ENCODE results near the gene SDHAF4. TPM values are rescaled to one million over a fixed set of nuclear protein-coding genes. Genes with fewer than 3 reads are reported as not detected.

SDHAF4 gene
- total RNA-seq (7.0 TPM), polyA plus RNA-seq (1 to 10 TPM; 7.1 to 8.1 (median 7.4) TPM)

DNA sequence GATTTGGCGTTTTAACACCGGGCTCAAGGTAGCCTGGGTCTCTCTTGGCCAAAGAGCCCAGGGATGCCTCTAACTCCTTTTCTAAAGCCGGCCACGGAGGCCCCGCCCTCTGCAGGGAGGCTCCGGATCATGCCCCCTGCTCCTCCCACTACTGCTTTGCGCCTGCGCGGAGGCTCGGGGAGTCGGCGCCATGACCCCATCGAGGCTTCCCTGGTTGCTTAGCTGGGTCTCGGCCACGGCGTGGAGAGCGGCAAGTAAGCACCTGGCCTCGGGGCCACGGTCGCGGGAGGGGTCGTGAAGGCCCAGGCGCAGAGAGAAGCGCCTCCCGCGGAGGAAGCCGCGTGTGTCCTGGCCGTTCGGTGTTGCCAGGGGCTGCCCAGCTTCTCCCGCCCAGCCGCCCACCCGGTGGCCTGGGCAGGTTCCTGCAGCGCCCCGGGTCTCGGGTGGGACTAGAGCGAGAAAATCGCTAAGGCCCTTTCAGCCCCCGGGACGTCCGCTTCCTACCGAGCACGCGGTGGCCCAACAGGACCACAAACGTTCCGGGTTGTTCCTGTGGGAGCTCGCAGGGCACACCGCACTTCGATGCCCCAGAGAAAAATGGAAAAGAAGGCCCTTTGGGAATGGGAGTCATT is at the start of gene SDHAF4:
SDHAF4 (plus strand) TSS at position 180 of the 632 bp plus-strand sequence; CDS start at position 191, 11 bp downstream.
- Mint-ChIP-seq H3K27ac (peak within 1 kb of the TSS; percentile 70 to 91 (median 85)), H3K36me3 (no peaks in the 10 kb centered on the region), H3K27me3 (no peaks in the 10 kb centered on the region), H3K9me3 (no peaks in the 10 kb centered on the region), H3K4me1 (peaks cover 9 to 30% (median 18%) of the 10 kb centered on the region in 4 donors), H3K4me3 (peak within 1 kb of the TSS; percentile 86 to 95 (median 91))
- ATAC-seq (ENCODE audit: low read depth in 2 of 2) (peak; percentile 99), DNase-seq (peak; percentile 91 to 94 (median 93))
- H3K9me3 ChIP-seq (ENCODE audit: control insufficient read depth in 2 of 2, low read length in 2 of 2) = no peaks in the 10 kb centered on the region
- no peaks in the 10 kb centered on the region for H3K27me3 ChIP-seq (ENCODE audit: control insufficient read depth, insufficient read depth, low read length)
- H3K4me3 ChIP-seq (ENCODE audit: low read depth, low read length) = peak within 1 kb of the TSS; percentile 86
- peaks cover 14% of the 10 kb centered on the region for H3K4me1 ChIP-seq (ENCODE audit: control insufficient read depth, insufficient read depth, low read length, poor library complexity, severe bottlenecking)
- no peaks in the 10 kb centered on the region for H3K36me3 ChIP-seq (ENCODE audit: control insufficient read depth, insufficient read depth, low read length)
- peak within 1 kb of the TSS; percentile 79 for H3K27ac ChIP-seq (ENCODE audit: insufficient read depth, low read length, poor library complexity, severe bottlenecking)

- H3K4me1 Mint-ChIP-seq = peaks cover 0 to 5% (median 4%) of the 10 kb centered on the region in 4 donors
- no peaks in the 10 kb centered on the region for H3K9me3 ChIP-seq (ENCODE audit: control insufficient read depth in 2 of 2, low read length in 2 of 2)
- no peaks in the 10 kb centered on the region for H3K9me3 Mint-ChIP-seq
- H3K36me3 Mint-ChIP-seq = no peaks in the 10 kb centered on the region
- no peak overlapping the region for H3K27ac Mint-ChIP-seq
- H3K36me3 ChIP-seq (ENCODE audit: control insufficient read depth, insufficient read depth, low read length) = peaks cover under 1% of the 10 kb centered on the region
- H3K27ac ChIP-seq (ENCODE audit: insufficient read depth, low read length, poor library complexity, severe bottlenecking) = no peak overlapping the region
- no peak overlapping the region for H3K4me3 Mint-ChIP-seq
- H3K4me1 ChIP-seq (ENCODE audit: control insufficient read depth, insufficient read depth, low read length, poor library complexity, severe bottlenecking) = no peaks in the 10 kb centered on the region
- H3K27me3 Mint-ChIP-seq = no peaks in the 10 kb centered on the region
- no peak for DNase-seq
- ATAC-seq (ENCODE audit: low read depth in 2 of 2) = no peak
- H3K4me3 ChIP-seq (ENCODE audit: low read depth, low read length) = no peak overlapping the region
- H3K27me3 ChIP-seq (ENCODE audit: control insufficient read depth, insufficient read depth, low read length) = no peaks in the 10 kb centered on the region
Observed at GRCh38 chr6:70518723-70519122, 48.0 kb upstream of the SDHAF4 start.

DNA sequence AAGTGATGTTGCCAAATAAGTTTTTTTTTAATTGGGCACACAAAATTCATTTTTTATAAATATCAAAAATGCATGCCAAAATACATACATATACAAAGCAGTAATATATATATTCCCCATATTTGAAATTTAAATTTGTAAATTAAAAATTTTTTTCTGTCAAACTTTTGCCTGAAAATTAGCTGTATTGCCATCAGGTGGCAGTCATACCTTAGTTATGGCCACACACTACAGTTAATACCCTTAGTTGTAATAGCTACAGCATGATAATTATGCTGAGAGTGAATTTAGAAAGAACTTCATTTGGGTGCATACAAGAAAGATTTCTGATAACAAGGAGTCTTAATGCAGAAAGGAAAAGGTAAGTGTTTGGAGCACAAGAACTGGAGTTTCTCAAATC is 46.2 kb upstream of the SDHAF4 start:
- Mint-ChIP-seq H3K27ac (no peak overlapping the region), H3K4me1 (peaks cover 0 to 5% (median 4%) of the 10 kb centered on the region in 4 donors), H3K9me3 (no peaks in the 10 kb centered on the region), H3K27me3 (no peaks in the 10 kb centered on the region), H3K36me3 (peaks cover 10% of the 10 kb centered on the region), H3K4me3 (no peak overlapping the region)
- Histone ChIP-seq H3K36me3 (ENCODE audit: control insufficient read depth, insufficient read depth, low read length) (peaks cover 2% of the 10 kb centered on the region), H3K27ac (ENCODE audit: insufficient read depth, low read length, poor library complexity, severe bottlenecking) (no peak overlapping the region), H3K4me1 (ENCODE audit: control insufficient read depth, insufficient read depth, low read length, poor library complexity, severe bottlenecking) (no peaks in the 10 kb centered on the region), H3K9me3 (ENCODE audit: control insufficient read depth in 2 of 2, low read length in 2 of 2) (no peaks in the 10 kb centered on the region), H3K4me3 (ENCODE audit: low read depth, low read length) (no peak overlapping the region), H3K27me3 (ENCODE audit: control insufficient read depth, insufficient read depth, low read length) (no peaks in the 10 kb centered on the region)
- ATAC-seq (ENCODE audit: low read depth in 2 of 2) (no peak), DNase-seq (peak in 2 of 3 donors; percentile 28 to 45)

DNA sequence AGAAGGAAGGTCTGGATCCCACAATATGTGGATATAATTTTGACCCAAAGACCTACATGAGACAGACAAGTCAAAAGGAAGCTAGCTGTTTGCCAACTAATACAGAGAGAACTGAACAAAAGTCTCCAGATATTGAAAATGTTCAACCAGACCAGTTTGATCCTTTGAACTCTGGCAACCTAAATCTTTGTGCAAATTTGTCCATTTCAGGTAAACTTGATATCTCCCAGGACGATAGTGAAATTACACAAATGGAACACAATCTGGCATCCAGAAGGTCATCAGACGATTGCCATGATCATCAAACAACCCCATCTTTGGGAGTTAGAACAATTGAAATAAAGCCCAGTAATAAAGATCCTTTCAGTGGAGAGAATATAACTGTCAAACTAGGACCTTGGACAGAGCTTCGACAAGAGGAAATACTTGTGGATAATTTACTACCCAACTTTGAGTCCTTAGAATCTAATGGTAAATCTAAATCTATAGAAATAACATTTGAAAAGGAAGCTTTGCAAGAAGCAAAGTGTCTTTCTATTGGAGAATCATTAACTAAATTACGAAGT is 41.9 kb upstream of the SDHAF4 start:
- no peak overlapping the region for H3K4me3 Mint-ChIP-seq
- H3K36me3 Mint-ChIP-seq = peaks cover 20% of the 10 kb centered on the region
- Histone ChIP-seq H3K4me3 (ENCODE audit: low read depth, low read length) (no peak overlapping the region), H3K4me1 (ENCODE audit: control insufficient read depth, insufficient read depth, low read length, poor library complexity, severe bottlenecking) (no peaks in the 10 kb centered on the region), H3K36me3 (ENCODE audit: control insufficient read depth, insufficient read depth, low read length) (peaks cover 5% of the 10 kb centered on the region), H3K27ac (ENCODE audit: insufficient read depth, low read length, poor library complexity, severe bottlenecking) (no peak overlapping the region), H3K9me3 (ENCODE audit: control insufficient read depth in 2 of 2, low read length in 2 of 2) (no peaks in the 10 kb centered on the region), H3K27me3 (ENCODE audit: control insufficient read depth, insufficient read depth, low read length) (no peaks in the 10 kb centered on the region)
- ATAC-seq (ENCODE audit: low read depth in 2 of 2) = no peak
- no peak overlapping the region for H3K27ac Mint-ChIP-seq
- no peaks in the 10 kb centered on the region for H3K9me3 Mint-ChIP-seq
- no peaks in the 10 kb centered on the region for H3K4me1 Mint-ChIP-seq
- H3K27me3 Mint-ChIP-seq = no peaks in the 10 kb centered on the region
- DNase-seq = no peak

GRCh38 chr6:70527071-70527737 is 39.5 kb upstream of the SDHAF4 start:
- Mint-ChIP-seq H3K27me3 (no peaks in the 10 kb centered on the region), H3K4me3 (no peak overlapping the region), H3K36me3 (peaks cover 20% of the 10 kb centered on the region), H3K27ac (no peak overlapping the region), H3K9me3 (no peaks in the 10 kb centered on the region), H3K4me1 (no peaks in the 10 kb centered on the region)
- H3K4me1 ChIP-seq (ENCODE audit: control insufficient read depth, insufficient read depth, low read length, poor library complexity, severe bottlenecking) = no peaks in the 10 kb centered on the region
- H3K4me3 ChIP-seq (ENCODE audit: low read depth, low read length) = no peak overlapping the region
- H3K9me3 ChIP-seq (ENCODE audit: control insufficient read depth in 2 of 2, low read length in 2 of 2) = no peaks in the 10 kb centered on the region
- no peak for DNase-seq
- H3K27me3 ChIP-seq (ENCODE audit: control insufficient read depth, insufficient read depth, low read length) = no peaks in the 10 kb centered on the region
- H3K36me3 ChIP-seq (ENCODE audit: control insufficient read depth, insufficient read depth, low read length) = peaks cover 5% of the 10 kb centered on the region
- H3K27ac ChIP-seq (ENCODE audit: insufficient read depth, low read length, poor library complexity, severe bottlenecking) = no peak overlapping the region
- ATAC-seq (ENCODE audit: low read depth in 2 of 2) = no peak

GRCh38 chr6:70530023-70530422 is 36.7 kb upstream of the SDHAF4 start:
- no peaks in the 10 kb centered on the region for H3K4me1 ChIP-seq (ENCODE audit: control insufficient read depth, insufficient read depth, low read length, poor library complexity, severe bottlenecking)
- H3K36me3 ChIP-seq (ENCODE audit: control insufficient read depth, insufficient read depth, low read length) = peaks cover 3% of the 10 kb centered on the region
- Mint-ChIP-seq H3K4me3 (no peak overlapping the region), H3K36me3 (peaks cover 20% of the 10 kb centered on the region), H3K27me3 (no peaks in the 10 kb centered on the region), H3K4me1 (no peaks in the 10 kb centered on the region), H3K27ac (no peak overlapping the region), H3K9me3 (no peaks in the 10 kb centered on the region)
- no peaks in the 10 kb centered on the region for H3K27me3 ChIP-seq (ENCODE audit: control insufficient read depth, insufficient read depth, low read length)
- ATAC-seq (ENCODE audit: low read depth in 2 of 2) = no peak
- no peak for DNase-seq
- no peaks in the 10 kb centered on the region for H3K9me3 ChIP-seq (ENCODE audit: control insufficient read depth in 2 of 2, low read length in 2 of 2)
- H3K27ac ChIP-seq (ENCODE audit: insufficient read depth, low read length, poor library complexity, severe bottlenecking) = no peak overlapping the region
- no peak overlapping the region for H3K4me3 ChIP-seq (ENCODE audit: low read depth, low read length)

DNA sequence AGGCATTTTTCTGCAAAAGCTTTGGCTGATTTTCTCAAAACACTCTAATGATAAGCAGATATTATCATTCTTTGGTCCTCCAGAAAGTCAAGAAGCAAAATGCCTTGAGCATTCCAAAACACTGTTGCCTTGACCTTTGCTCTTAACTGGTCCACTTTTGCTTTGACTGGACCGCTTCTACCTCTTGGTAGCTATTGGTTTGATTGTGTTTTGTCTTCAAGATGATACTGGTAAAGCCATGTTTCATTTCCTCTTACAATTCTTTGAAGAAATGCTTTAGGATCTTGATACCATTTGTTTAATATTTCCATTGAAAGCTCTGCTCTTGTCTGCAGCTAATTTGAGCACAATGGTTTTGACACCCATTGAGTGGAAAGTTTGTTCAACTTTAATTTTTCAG is 35.6 kb upstream of the SDHAF4 start:
- Histone ChIP-seq H3K36me3 (ENCODE audit: control insufficient read depth, insufficient read depth, low read length) (peaks cover 1% of the 10 kb centered on the region), H3K9me3 (ENCODE audit: control insufficient read depth in 2 of 2, low read length in 2 of 2) (no peaks in the 10 kb centered on the region), H3K27ac (ENCODE audit: insufficient read depth, low read length, poor library complexity, severe bottlenecking) (no peak overlapping the region), H3K27me3 (ENCODE audit: control insufficient read depth, insufficient read depth, low read length) (no peaks in the 10 kb centered on the region), H3K4me1 (ENCODE audit: control insufficient read depth, insufficient read depth, low read length, poor library complexity, severe bottlenecking) (no peaks in the 10 kb centered on the region), H3K4me3 (ENCODE audit: low read depth, low read length) (no peak overlapping the region)
- DNase-seq (no peak), ATAC-seq (ENCODE audit: low read depth in 2 of 2) (no peak)
- Mint-ChIP-seq H3K4me1 (no peaks in the 10 kb centered on the region), H3K36me3 (peaks cover 11% of the 10 kb centered on the region), H3K27ac (no peak overlapping the region), H3K9me3 (no peaks in the 10 kb centered on the region), H3K4me3 (no peak overlapping the region), H3K27me3 (no peaks in the 10 kb centered on the region)

Measured in CD4-positive, CD25-positive, alpha-beta regulatory T cell (primary cell).